ENCODE data around the gene CSE1L.
"Not testable (repeated sequence)": the region's sequence is repeated elsewhere in the genome, so short reads cannot be mapped to it uniquely, and the experiment has no call there.

Gene CSE1L

GRCh38 chr20:49133571-49133970 lies 87.5 kb downstream of the CSE1L start:
- no peak for DNase-seq

GRCh38 chr20:49134797-49135196 lies 88.7 kb downstream of the CSE1L start:
- DNase-seq = not testable (repeated sequence)

- no peak for DNase-seq
Observed at GRCh38 chr20:49136817-49137571, 90.9 kb downstream of the CSE1L start.

GRCh38 chr20:49138431-49138830 lies 92.3 kb downstream of the CSE1L start:
- no peak for DNase-seq

- no peak for DNase-seq
Observed at GRCh38 chr20:49140411-49140810, 94.3 kb downstream of the CSE1L start.

GRCh38 chr20:49140834-49141233 lies 94.7 kb downstream of the CSE1L start:
- no peak for DNase-seq
